ENCODE data around the gene TMEM179. TPM values are rescaled to one million over a fixed set of nuclear protein-coding genes. Genes with fewer than 3 reads are reported as not detected.

The TMEM179 gene
- total RNA-seq: 0.52 TPM in 1 of 2 replicates, not detected in the other

GRCh38 chr14:104604458-104605449 lies at the start of gene TMEM179:
Gene TMEM179 (minus strand): TSS chr14:104604772. CDS start chr14:104604741, 31 bp downstream.

DNA sequence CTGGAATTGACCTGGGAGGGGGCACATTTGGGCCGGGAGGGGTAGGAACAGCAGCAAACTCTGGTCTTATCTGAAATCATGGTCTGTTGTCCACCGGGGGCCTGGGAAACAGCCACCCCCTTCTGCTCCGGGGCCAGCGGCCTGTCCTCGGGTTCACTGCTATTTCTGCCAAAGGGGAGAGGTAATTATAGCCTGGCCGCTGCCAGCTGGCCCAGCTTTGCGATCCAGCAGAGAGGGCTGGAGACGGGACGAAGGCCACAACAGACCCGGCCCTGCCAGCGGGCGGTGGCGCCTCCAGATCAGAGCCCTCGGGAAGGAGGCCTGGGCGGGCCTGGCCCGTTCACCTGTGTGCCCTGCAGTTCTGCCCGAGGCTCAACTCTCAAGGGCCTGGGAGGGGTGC lies 25.1 kb downstream of the TMEM179 start, which contains the start of gene C14orf180:
Gene C14orf180 (plus strand): TSS at position 258 of the 400 bp plus-strand sequence. CDS start 6,667 bp downstream, outside the sequence.

Other genes with a start within 250 kb of the TMEM179 start
- not detected in 2 replicates for gene C14orf180, start 25.0 kb downstream of the TMEM179 start, total RNA-seq
- gene INF2, start 84.8 kb upstream of the TMEM179 start, total RNA-seq: 25.5 and 26.4 TPM in 2 replicates
- gene ADSS1, start 119.5 kb upstream of the TMEM179 start, total RNA-seq: 6.9 and 9.2 TPM in 2 replicates
- 65.9 and 68.1 TPM in 2 replicates for gene SIVA1, start 148.4 kb upstream of the TMEM179 start, total RNA-seq
- gene AKT1, start 191.0 kb upstream of the TMEM179 start, total RNA-seq: 144 and 170 TPM in 2 replicates
- gene ZBTB42, start 196.3 kb upstream of the TMEM179 start, total RNA-seq: 1.5 and 2.2 TPM in 2 replicates